H9 (cell line): ENCODE results near the gene MARCHF3. TPM values are rescaled to one million over a fixed set of nuclear protein-coding genes. Genes with fewer than 3 reads are reported as not detected.

Source experiments
- DNase-seq: peaks from one replicate; pipeline ENCODE4 v3.0.0-alpha.2; 2017
- H2AFZ ChIP-seq: one replicate; pipeline ENCODE4 v1.6.1; 2013; ENCODE audit warnings: mild to moderate bottlenecking, low read length, control low read depth, moderate library complexity
- H2AK5ac ChIP-seq: 2 replicates; pipeline ENCODE4 v1.6.1; 2013; ENCODE audit warnings: low read length, control low read depth, mixed read lengths; ENCODE audit not compliant: insufficient read length
- H2BK120ac ChIP-seq: one replicate; pipeline ENCODE4 v1.6.1; 2013; ENCODE audit warnings: low read depth, mild to moderate bottlenecking, low read length, control low read depth, inconsistent platforms; ENCODE audit not compliant: poor library complexity, severe bottlenecking
- H2BK12ac ChIP-seq: 2 replicates; pipeline ENCODE4 v1.6.1; 2013; ENCODE audit warnings: low read length, control low read depth, mixed read lengths, low read depth; ENCODE audit not compliant: insufficient read length
- H2BK15ac ChIP-seq: 2 replicates; pipeline ENCODE4 v1.6.1; 2013; ENCODE audit warnings: low read depth, low read length, control low read depth
- H2BK20ac ChIP-seq: one replicate; pipeline ENCODE4 v1.6.1; 2013; ENCODE audit warnings: low read depth, mild to moderate bottlenecking, low read length, control low read depth, inconsistent platforms; ENCODE audit not compliant: poor library complexity, severe bottlenecking
- H2BK5ac ChIP-seq: 2 replicates; pipeline ENCODE4 v1.6.1; 2013; ENCODE audit warnings: low read length, control low read depth, mixed read lengths; ENCODE audit not compliant: insufficient read length
- H3K14ac ChIP-seq: 2 replicates; pipeline ENCODE4 v1.6.1; 2013; ENCODE audit warnings: low read length, control low read depth; ENCODE audit not compliant: insufficient read depth
- H3K18ac ChIP-seq: 2 replicates; pipeline ENCODE4 v1.6.1; 2013; ENCODE audit warnings: low read depth, mild to moderate bottlenecking, mixed read lengths, low read length, control low read depth; ENCODE audit not compliant: insufficient read length
- H3K23ac ChIP-seq: 2 replicates; pipeline ENCODE4 v1.6.1; 2013; ENCODE audit warnings: low read length, control low read depth, mixed read lengths, low read depth; ENCODE audit not compliant: insufficient read length
- H3K23me2 ChIP-seq: 2 replicates; pipeline ENCODE4 v1.6.1; 2013; ENCODE audit warnings: low read depth, mild to moderate bottlenecking, mixed read lengths, low read length, control low read depth; ENCODE audit not compliant: insufficient read length, poor library complexity, severe bottlenecking
- H3K27ac ChIP-seq: 2 replicates; pipeline ENCODE4 v1.5.1; 2013; ENCODE audit warnings: low read length, control low read depth, mixed read lengths, low read depth; ENCODE audit not compliant: insufficient read length
- H3K27me3 ChIP-seq: 2 replicates; pipeline ENCODE4 v1.6.1; 2013; ENCODE audit warnings: low read length, control low read depth, inconsistent platforms; ENCODE audit not compliant: insufficient read depth
- H3K4ac ChIP-seq: 2 replicates; pipeline ENCODE4 v1.6.1; 2013; ENCODE audit warnings: low read depth, mild to moderate bottlenecking, control low read depth, inconsistent platforms, low read length, moderate library complexity
- H3K4me1 ChIP-seq: 2 replicates; pipeline ENCODE4 v1.6.1; 2013; ENCODE audit warnings: low read length, control low read depth, inconsistent platforms; ENCODE audit not compliant: insufficient read depth
- H3K4me2 ChIP-seq: 2 replicates; pipeline ENCODE4 v1.6.1; 2013; ENCODE audit warnings: low read length, control low read depth, mixed read lengths; ENCODE audit not compliant: insufficient read length, insufficient read depth
- H3K56ac ChIP-seq: 2 replicates; pipeline ENCODE4 v1.6.1; 2013; ENCODE audit warnings: low read depth, mild to moderate bottlenecking, mixed read lengths, low read length, control low read depth; ENCODE audit not compliant: insufficient read length
- H3K79me1 ChIP-seq: 2 replicates; pipeline ENCODE4 v1.6.1; 2013; ENCODE audit warnings: low read depth, mild to moderate bottlenecking, moderate library complexity, low read length, control low read depth, inconsistent platforms; ENCODE audit not compliant: insufficient read depth, poor library complexity, severe bottlenecking
- H3K79me2 ChIP-seq: 2 replicates; pipeline ENCODE4 v1.6.1; 2013; ENCODE audit warnings: low read length, control low read depth, inconsistent platforms; ENCODE audit not compliant: insufficient read depth
- H3K9ac ChIP-seq: 2 replicates; pipeline ENCODE4 v1.6.1; 2013; ENCODE audit warnings: low read length, control low read depth, mixed read lengths; ENCODE audit not compliant: insufficient read length; ENCODE audit errors: extremely low read depth
- H3K9me3 ChIP-seq: one replicate; pipeline ENCODE4 v1.6.1; 2013; ENCODE audit warnings: low read depth, low read length, inconsistent platforms; ENCODE audit not compliant: control insufficient read depth
- H3T11ph ChIP-seq: one replicate; pipeline ENCODE4 v1.6.1; 2013; ENCODE audit warnings: mild to moderate bottlenecking, low read length, control low read depth, inconsistent platforms
- H4K20me1 ChIP-seq: one replicate; pipeline ENCODE4 v1.6.1; 2013; ENCODE audit not compliant: control insufficient read depth, insufficient read length, insufficient read depth
- H4K5ac ChIP-seq: 2 replicates; pipeline ENCODE4 v1.6.1; 2013; ENCODE audit warnings: low read depth, mild to moderate bottlenecking, mixed read lengths, low read length, control low read depth; ENCODE audit not compliant: insufficient read length
- H4K8ac ChIP-seq: replicated peaks from 2 replicates; pipeline ENCODE4 v1.6.1; 2013; ENCODE audit warnings: low read length, control low read depth, mixed read lengths, low read depth; ENCODE audit not compliant: insufficient read length
- H4K91ac ChIP-seq: 2 replicates; pipeline ENCODE4 v1.6.1; 2013; ENCODE audit warnings: low read depth, mild to moderate bottlenecking, moderate library complexity, mixed read lengths, low read length, control low read depth; ENCODE audit not compliant: insufficient read length
- H3K27ac Mint-ChIP-seq, 3 experiments: 2 replicates in 2 of 3; 3 replicates in 1 of 3; pipeline ENCODE4 v1.8.0; 2020 to 2021; ENCODE audit warnings: mixed read lengths in 3 of 3, mild to moderate bottlenecking in 1 of 3, moderate library complexity in 1 of 3
- H3K27me3 Mint-ChIP-seq: 2 replicates; pipeline ENCODE4 v1.8.0; 2021; ENCODE audit warnings: low read depth, mild to moderate bottlenecking, moderate library complexity, mixed read lengths
- H3K36me3 Mint-ChIP-seq, 3 experiments: 2 replicates in 2 of 3; 3 replicates in 1 of 3; pipeline ENCODE4 v1.8.0; 2020 to 2021; ENCODE audit warnings: low read depth in 3 of 3, mixed read lengths in 3 of 3; ENCODE audit not compliant: insufficient read depth in 1 of 3
- H3K4me1 Mint-ChIP-seq, 2 experiments: 2 replicates each; pipeline ENCODE4 v1.8.0; 2020; ENCODE audit warnings: mixed read lengths in 2 of 2
- H3K4me3 Mint-ChIP-seq, 2 experiments: 2 replicates in 1 of 2; 3 replicates in 1 of 2; pipeline ENCODE4 v1.8.0; 2020 to 2021; ENCODE audit warnings: mild to moderate bottlenecking in 2 of 2, mixed read lengths in 2 of 2, moderate library complexity in 1 of 2
- H3K9me3 Mint-ChIP-seq, 2 experiments: 2 replicates in 1 of 2; 3 replicates in 1 of 2; pipeline ENCODE4 v1.8.0; 2020; ENCODE audit warnings: mild to moderate bottlenecking in 2 of 2, mixed read lengths in 2 of 2, moderate library complexity in 1 of 2
- CTCF ChIP-seq: fragments of 200-600 bp; sonication (generic); conservative IDR thresholded peaks from 3 replicates; pipeline ENCODE4 v1.8.0; 2021; ENCODE audit warnings: antibody characterized with exemption, mild to moderate bottlenecking
- WGBS: extraction: QIAGEN DNeasy Blood & Tissue Kit; methylation state at CpG from one replicate; pipeline ENCODE4 v1.1.7; 2013; ENCODE audit warnings: missing lambda C conversion rate, low lambda C conversion rate, mixed read lengths; ENCODE audit not compliant: insufficient read length; ENCODE audit errors: extremely low coverage; 5-methylcytosine and 5-hydroxymethylcytosine counted together
- total RNA-seq: library from RNA; stranded (reverse); gene quantifications from 2 replicates; pipeline ENCODE4 v1.2.1, GENCODE V29; 2021

MARCHF3 gene
- total RNA-seq, 1 experiment from 2014 or later, result 17.7 TPM

- H3K27ac ChIP-seq, result no peak overlapping the region
- H3K4me3 Mint-ChIP-seq, result no peak overlapping the region
- no peaks in the 10 kb centered on the region for H3K27me3 Mint-ChIP-seq
- H3K79me1 ChIP-seq, result no peaks in the 10 kb centered on the region
- TF ChIP-seq CTCF, result no peak
- no peak overlapping the region for H2BK15ac ChIP-seq
- no peak overlapping the region for H2AFZ ChIP-seq
- H4K20me1 ChIP-seq, result no peaks in the 10 kb centered on the region
- no peak overlapping the region for H3K18ac ChIP-seq
- peaks cover 2% of the 10 kb centered on the region; the same call in 1 of the 2 replicates for H3K4me1 ChIP-seq
- H3K79me2 ChIP-seq, result peaks cover 1% of the 10 kb centered on the region; the same call in 1 of the 2 replicates
- no peak overlapping the region for H3K23ac ChIP-seq
- H2BK120ac ChIP-seq, result no peak overlapping the region
- no peaks in the 10 kb centered on the region for H3K23me2 ChIP-seq
- peaks cover 4 to 14% (median 7%) of the 10 kb centered on the region in 3 experiments; a peak in 3 of 7 replicates for H3K36me3 Mint-ChIP-seq
- no peak overlapping the region for H3K9ac ChIP-seq
- H3K9me3 Mint-ChIP-seq, result peaks cover 0 to 7% of the 10 kb centered on the region in 2 experiments; a peak in 4 of 5 replicates
- no peaks in the 10 kb centered on the region for H3K9me3 ChIP-seq
- no peak overlapping the region for H3T11ph ChIP-seq
- no peak overlapping the region for H4K5ac ChIP-seq
- no peak overlapping the region for H3K4ac ChIP-seq
- H2BK20ac ChIP-seq, result no peak overlapping the region
- no peak overlapping the region for H4K8ac ChIP-seq
- H3K27me3 ChIP-seq, result no peaks in the 10 kb centered on the region
- no peak overlapping the region for H2BK5ac ChIP-seq
- DNase-seq, result no peak
- peaks cover 19 to 20% of the 10 kb centered on the region in 2 experiments for H3K4me1 Mint-ChIP-seq
- no peak overlapping the region for H2BK12ac ChIP-seq
- no peak overlapping the region for H4K91ac ChIP-seq
- no CpG with 5 or more reads among the region's 4 CpGs for WGBS
- no peak overlapping the region for H3K4me2 ChIP-seq
- H3K27ac Mint-ChIP-seq, result peak overlapping the region; percentile 50 to 71 (median 62); a peak in 5 of 7 replicates
- no peak overlapping the region for H2AK5ac ChIP-seq
- no peak overlapping the region for H3K14ac ChIP-seq
- H3K56ac ChIP-seq, result no peak overlapping the region
Observed at GRCh38 chr5:126987271-126987899, 43.0 kb downstream of the MARCHF3 start.
